HEK293T (cell line): ENCODE data around the gene ATP1B1.

ENCODE experiments used
- CTCF ChIA-PET: fragments of 350-600 bp; formaldehyde crosslinking; extraction: SDS; loops from one replicate; lab custom pipeline; 2021; ENCODE audit warnings: antibody characterized with exemption, inconsistent platforms; lab: Yijun Ruan, JAX
- POLR2A ChIA-PET: fragments of 350-600 bp; formaldehyde crosslinking; extraction: SDS; loops from one replicate; lab custom pipeline; 2020; ENCODE audit warnings: antibody characterized with exemption, inconsistent platforms; lab: Yijun Ruan, JAX
- DNase-seq: peaks from one replicate; pipeline ENCODE4 v3.0.0; 2012; ENCODE audit warnings: mixed read lengths; ENCODE audit errors: extremely low spot score
- ARNT ChIP-seq: fragments of 450-650 bp; IDR thresholded peaks from 2 replicates; pipeline ENCODE4 v1.6.1; 2017; ENCODE audit warnings: mild to moderate bottlenecking
- BHLHE40 ChIP-seq: fragments of 450-650 bp; IDR thresholded peaks from 2 replicates; pipeline ENCODE4 v1.6.1; 2016; ENCODE audit warnings: mild to moderate bottlenecking, moderate library complexity, borderline replicate concordance
- CTBP1 ChIP-seq: fragments of 450-650 bp; IDR thresholded peaks from 2 replicates; pipeline ENCODE4 v1.6.1; 2016; ENCODE audit warnings: borderline replicate concordance
- ELF4 ChIP-seq: fragments of 450-650 bp; IDR thresholded peaks from 2 replicates; pipeline ENCODE4 v1.6.1; 2017; ENCODE audit warnings: antibody characterized with exemption
- FOXA1 ChIP-seq: fragments of 450-650 bp; IDR thresholded peaks from 2 replicates; pipeline ENCODE4 v1.6.1; 2016; ENCODE audit warnings: mild to moderate bottlenecking
- FOXK2 ChIP-seq: fragments of 450-650 bp; IDR thresholded peaks from 2 replicates; pipeline ENCODE4 v1.6.1; 2016; ENCODE audit warnings: mild to moderate bottlenecking
- FOXM1 ChIP-seq: fragments of 450-650 bp; IDR thresholded peaks from 2 replicates; pipeline ENCODE4 v1.6.1; 2017; ENCODE audit warnings: mild to moderate bottlenecking, borderline replicate concordance
- HDGF ChIP-seq: fragments of 450-650 bp; IDR thresholded peaks from 2 replicates; pipeline ENCODE4 v1.6.1; 2017; ENCODE audit warnings: antibody characterized with exemption, borderline replicate concordance
- L3MBTL2 ChIP-seq: fragments of 450-650 bp; conservative IDR thresholded peaks from 2 replicates; pipeline ENCODE4 v1.6.1; 2016; ENCODE audit warnings: mild to moderate bottlenecking
- LEF1 ChIP-seq: fragments of 450-650 bp; IDR thresholded peaks from 2 replicates; pipeline ENCODE4 v1.6.1; 2017; ENCODE audit warnings: mild to moderate bottlenecking, borderline replicate concordance
- NFRKB ChIP-seq: fragments of 450-650 bp; IDR thresholded peaks from 2 replicates; pipeline ENCODE4 v1.6.1; 2016; ENCODE audit warnings: mild to moderate bottlenecking, moderate library complexity
- SP1 ChIP-seq: fragments of 450-650 bp; IDR thresholded peaks from 2 replicates; pipeline ENCODE4 v1.6.1; 2017
- SUZ12 ChIP-seq: fragments of 450-650 bp; IDR thresholded peaks from 2 replicates; pipeline ENCODE4 v1.6.1; 2016; ENCODE audit warnings: mild to moderate bottlenecking
- TARDBP ChIP-seq: fragments of 450-650 bp; IDR thresholded peaks from 2 replicates; pipeline ENCODE4 v1.6.1; 2016
- ZNF384 ChIP-seq: fragments of 450-650 bp; IDR thresholded peaks from 2 replicates; pipeline ENCODE4 v1.6.1; 2016
- TF ChIP-seq, protein P1 (sequence below): fragments of 450-650 bp; IDR thresholded peaks from 2 replicates; pipeline ENCODE4 v1.6.1; 2016

Gene ATP1B1

DNA sequence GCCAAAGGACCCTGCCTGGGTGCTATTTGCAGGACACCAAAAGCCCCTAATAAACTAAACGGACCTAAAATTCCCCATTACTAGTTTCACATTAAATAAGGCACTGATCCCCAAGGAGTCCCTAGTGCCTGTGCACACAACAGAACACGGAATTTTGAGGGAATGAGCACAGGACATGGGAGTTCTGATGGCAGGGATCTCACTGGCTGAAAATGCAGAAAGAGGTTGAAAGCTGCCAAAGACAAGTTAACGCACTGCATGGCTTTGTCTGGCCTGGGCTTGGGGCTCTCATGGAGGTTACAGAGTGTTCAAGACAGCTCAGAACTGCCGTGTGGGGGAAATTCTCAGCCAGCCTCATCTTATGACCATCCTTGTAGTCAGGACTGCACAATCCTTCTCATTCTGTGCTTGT is 15.6 kb upstream of the ATP1B1 start:
- DNase-seq = no peak
- ChIA-PET POLR2A (no interaction called here), CTCF (no interaction called here)
- TF ChIP-seq FOXK2 (no peak), SP1 (no peak), ZNF384 (no peak), SUZ12 (no peak), FOXA1 (no peak)

DNA sequence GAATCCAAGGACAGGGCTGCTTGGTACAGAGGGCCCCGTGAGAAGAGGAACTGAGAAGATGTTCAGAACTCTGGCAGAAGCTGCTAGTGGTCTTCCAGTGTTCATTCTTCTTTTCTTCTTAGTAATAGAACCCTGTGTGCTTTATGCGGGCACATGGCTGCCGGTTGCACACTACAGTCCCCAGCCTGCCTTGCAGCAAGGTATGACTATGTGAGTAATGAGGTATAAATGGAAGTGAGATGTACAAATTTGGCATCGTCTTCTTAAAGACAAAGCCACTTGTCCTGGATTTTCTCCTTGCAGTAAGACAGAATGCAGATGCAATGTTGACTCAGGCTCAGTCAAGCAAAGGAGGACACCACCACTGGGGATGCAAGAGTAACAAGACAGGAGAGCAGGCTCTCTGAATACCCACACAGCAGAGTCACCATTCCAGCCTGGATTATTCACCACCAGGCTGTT is 15.0 kb upstream of the ATP1B1 start:
- DNase-seq = no peak
- POLR2A ChIA-PET = no interaction called here
- TF ChIP-seq L3MBTL2 (no peak), LEF1 (no peak), SUZ12 (no peak), BHLHE40 (no peak), SP1 (no peak), HDGF (no peak)
- TF ChIP-seq, protein P1, sequence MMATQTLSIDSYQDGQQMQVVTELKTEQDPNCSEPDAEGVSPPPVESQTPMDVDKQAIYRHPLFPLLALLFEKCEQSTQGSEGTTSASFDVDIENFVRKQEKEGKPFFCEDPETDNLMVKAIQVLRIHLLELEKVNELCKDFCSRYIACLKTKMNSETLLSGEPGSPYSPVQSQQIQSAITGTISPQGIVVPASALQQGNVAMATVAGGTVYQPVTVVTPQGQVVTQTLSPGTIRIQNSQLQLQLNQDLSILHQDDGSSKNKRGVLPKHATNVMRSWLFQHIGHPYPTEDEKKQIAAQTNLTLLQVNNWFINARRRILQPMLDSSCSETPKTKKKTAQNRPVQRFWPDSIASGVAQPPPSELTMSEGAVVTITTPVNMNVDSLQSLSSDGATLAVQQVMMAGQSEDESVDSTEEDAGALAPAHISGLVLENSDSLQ = no peak
- CTCF ChIA-PET = no interaction called here

DNA sequence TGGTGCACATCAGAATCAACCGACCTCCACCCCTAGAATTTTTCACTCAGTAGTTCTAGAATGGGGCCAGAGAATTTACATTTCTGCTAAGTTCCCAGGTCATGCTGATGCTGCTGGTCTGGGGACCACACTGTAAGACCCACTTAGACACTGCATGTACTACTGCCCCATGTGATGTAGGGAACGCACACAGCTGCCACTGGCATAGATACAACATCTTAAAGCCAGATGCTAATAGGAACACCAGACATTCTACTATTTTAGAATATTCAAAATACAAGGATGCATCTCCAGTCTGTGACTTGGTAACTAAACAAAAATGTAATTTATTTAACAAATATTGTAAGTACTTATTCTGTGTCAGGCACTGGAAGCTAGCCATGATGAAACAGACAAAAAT is 14.1 kb upstream of the ATP1B1 start:
- ChIA-PET POLR2A (no interaction called here), CTCF (no interaction called here)
- TF ChIP-seq CTBP1 = no peak
- TF ChIP-seq, protein P1 = no peak
- TF ChIP-seq ELF4 = no peak
- TF ChIP-seq TARDBP = no peak
- TF ChIP-seq ARNT = no peak
- no peak for TF ChIP-seq SUZ12
- no peak for TF ChIP-seq FOXA1
- DNase-seq = no peak

DNA sequence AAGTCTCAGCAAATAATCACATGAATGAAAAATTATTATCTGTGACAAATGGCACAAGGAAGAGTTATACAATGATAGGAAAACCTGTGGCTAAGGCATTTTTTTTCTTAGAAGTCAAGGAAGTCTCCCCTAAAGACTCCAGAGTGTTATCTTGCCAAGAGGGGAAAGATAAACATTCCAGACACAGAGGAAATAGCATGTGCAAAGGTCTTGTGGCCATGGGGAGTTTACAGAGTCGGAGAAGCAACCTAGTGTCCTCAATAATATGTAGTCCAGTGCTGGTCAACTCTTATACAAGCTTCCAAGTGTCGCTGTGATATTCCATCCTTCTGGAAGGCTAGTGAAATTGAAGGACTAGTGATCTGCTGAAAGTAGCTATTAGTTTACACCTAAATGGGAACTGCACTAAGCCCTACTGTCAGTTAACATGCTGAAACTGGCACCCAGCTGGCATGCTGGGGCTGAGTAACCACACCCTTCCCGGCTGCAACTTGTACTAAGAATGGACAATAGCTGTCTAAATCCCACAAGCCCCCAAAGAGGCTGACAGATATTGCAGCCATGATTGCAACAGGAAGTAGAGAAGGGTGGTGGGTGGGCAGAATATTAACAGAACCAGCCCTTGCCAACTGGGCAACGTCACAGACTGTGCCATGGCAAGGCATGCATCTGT is 11.5 kb upstream of the ATP1B1 start:
- TF ChIP-seq L3MBTL2 (no peak), CTBP1 (no peak)
- CTCF ChIA-PET = no interaction called here
- POLR2A ChIA-PET = no interaction called here
- no peak for DNase-seq

DNA sequence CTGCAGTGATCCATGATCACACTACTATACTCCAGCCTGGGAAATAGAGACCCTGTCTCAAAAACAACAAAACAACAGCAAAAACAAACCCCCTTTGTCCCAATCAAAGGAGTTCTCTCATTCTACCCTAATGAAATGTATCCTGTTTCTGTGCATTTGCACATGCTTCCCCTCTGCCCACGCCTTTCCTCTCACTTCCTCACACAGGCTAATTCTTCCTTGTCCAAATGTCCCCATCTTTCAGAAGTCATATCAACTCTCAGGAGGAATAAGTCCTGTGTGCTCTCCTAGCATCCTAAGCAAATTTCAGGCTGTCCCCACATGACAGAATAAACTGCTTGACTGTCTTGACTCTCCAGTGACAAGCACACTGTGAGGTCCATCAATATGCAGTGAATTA is 8.1 kb upstream of the ATP1B1 start:
- ChIA-PET POLR2A (no interaction called here), CTCF (no interaction called here)
- TF ChIP-seq NFRKB (no peak), LEF1 (no peak), ZNF384 (no peak), FOXM1 (no peak)
- no peak for DNase-seq

DNA sequence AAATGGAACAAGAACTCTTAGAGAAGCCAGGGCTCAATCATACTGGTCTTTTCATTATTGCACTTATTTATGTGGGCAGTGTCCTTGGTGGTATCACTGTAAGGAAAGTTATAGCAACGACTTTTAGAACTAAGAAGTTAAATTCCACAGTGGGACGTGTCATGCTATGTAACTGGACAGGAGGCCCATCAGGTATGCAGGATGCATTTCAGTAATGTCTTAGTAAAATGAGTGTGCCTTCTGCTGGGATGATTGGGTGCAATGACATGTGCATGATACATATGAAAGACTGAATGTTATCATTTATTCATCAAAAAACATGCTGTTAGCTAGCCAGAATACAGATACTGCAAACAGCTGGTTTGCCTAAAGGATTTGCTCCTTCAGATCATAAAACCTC is 6.9 kb upstream of the ATP1B1 start:
- no peak for TF ChIP-seq FOXA1
- CTCF ChIA-PET = no interaction called here
- POLR2A ChIA-PET = no interaction called here
- no peak for DNase-seq

DNA sequence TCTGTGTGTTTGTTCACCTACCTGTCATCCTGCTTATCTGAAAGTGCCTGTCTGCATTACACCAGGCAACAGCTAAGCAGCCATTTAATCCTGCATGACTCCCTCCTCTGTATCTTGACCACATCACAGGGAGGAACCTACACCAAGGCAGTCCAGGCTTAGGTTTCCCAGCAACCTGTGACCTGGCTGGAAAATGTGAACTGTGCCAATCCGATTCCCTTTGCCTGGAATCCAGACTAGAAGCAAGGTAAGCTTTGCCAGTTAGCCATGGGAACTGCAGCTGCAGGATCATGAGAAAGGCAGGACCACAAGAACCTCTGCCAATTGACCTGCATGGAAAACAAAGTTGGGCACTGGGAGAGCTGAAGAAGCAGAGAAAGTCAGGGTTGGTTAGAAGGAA is 6.3 kb upstream of the ATP1B1 start:
- no peak for DNase-seq
- ChIA-PET CTCF (interaction anchor here (1.1 kb wide), 1 partner anchor 15 kb away, joined by 3 read pairs; no protein-coding TSS in a partner anchor), POLR2A (no interaction called here)
- TF ChIP-seq FOXK2 = no peak
- TF ChIP-seq, protein P1 = no peak
- no peak for TF ChIP-seq ELF4
- TF ChIP-seq FOXA1 = no peak
- TF ChIP-seq FOXM1 = no peak
- no peak for TF ChIP-seq NFRKB

DNA sequence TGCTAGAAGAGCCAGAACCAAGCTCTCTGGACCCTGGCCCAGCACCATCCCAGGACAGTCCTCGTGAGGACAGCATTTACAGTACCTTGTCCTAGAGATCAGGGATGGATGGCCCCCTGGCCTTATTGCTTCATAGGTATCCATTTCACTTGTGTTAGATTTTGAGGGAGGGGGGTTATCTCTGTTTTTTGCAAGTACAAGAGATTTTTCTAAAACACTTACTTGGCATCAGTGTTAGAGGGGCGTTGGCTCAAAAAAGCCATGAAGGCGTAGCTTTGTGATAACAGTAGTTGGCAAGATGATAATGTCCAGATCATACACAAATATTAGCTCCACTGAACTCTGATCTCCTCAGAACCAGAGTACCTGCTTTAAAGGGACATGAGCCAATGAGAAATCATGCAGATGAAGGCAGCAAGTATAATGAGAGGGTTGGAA is 5.8 kb upstream of the ATP1B1 start:
- ChIA-PET POLR2A (no interaction called here), CTCF (interaction anchor here (1.1 kb wide), 1 partner anchor 16 kb away, joined by 3 read pairs; no protein-coding TSS in a partner anchor)
- no peak for TF ChIP-seq ELF4
- no peak for TF ChIP-seq HDGF
- TF ChIP-seq CTBP1 = no peak
- TF ChIP-seq FOXK2 = no peak
- DNase-seq = no peak
